Activated B cell treated with CpG ODN at 0.5 μM for 24 hours (primary cell): ENCODE results near the gene OPA1. TPM values are rescaled to one million over a fixed set of nuclear protein-coding genes. Genes with fewer than 3 reads are reported as not detected.

Source experiments
- ATAC-seq: fragments of 200-7000 bp; cut with Tn5 transposase; one replicate; pipeline ENCODE4 v1.10.0; 2021; ENCODE audit warnings: low read depth, mild to moderate bottlenecking, moderate library complexity
- CTCF ChIA-PET: fragments of 350-600 bp; sonication (Branson Sonifier 250); formaldehyde crosslinking; loops from one replicate; lab custom pipeline; 2021; ENCODE audit warnings: antibody characterized with exemption; lab: Charles Lee
- POLR2A ChIA-PET: fragments of 350-600 bp; sonication (Branson Sonifier 250); formaldehyde crosslinking; loops from one replicate; lab custom pipeline; 2021; ENCODE audit warnings: antibody characterized with exemption; lab: Charles Lee
- DNase-seq: peaks from one replicate; pipeline ENCODE4 v3.0.0; 2022
- H3K27ac Mint-ChIP-seq: one replicate; pipeline ENCODE4 v1.8.0; 2020; ENCODE audit warnings: mixed read lengths
- H3K27me3 Mint-ChIP-seq: one replicate; pipeline ENCODE4 v1.8.0; 2021; ENCODE audit warnings: mixed read lengths
- H3K36me3 Mint-ChIP-seq: one replicate; pipeline ENCODE4 v1.8.0; 2021; ENCODE audit warnings: low read depth, mixed read lengths
- H3K4me1 Mint-ChIP-seq: one replicate; pipeline ENCODE4 v1.8.0; 2021; ENCODE audit warnings: mixed read lengths
- H3K4me3 Mint-ChIP-seq: one replicate; pipeline ENCODE4 v1.8.0; 2020; ENCODE audit warnings: mild to moderate bottlenecking, mixed read lengths
- H3K9me3 Mint-ChIP-seq: one replicate; pipeline ENCODE4 v1.8.0; 2020; ENCODE audit warnings: mixed read lengths
- CTCF ChIP-seq: fragments of 200-600 bp; IDR thresholded peaks from one replicate; pipeline ENCODE4 v1.8.0; 2022; ENCODE audit warnings: antibody characterized with exemption, mild to moderate bottlenecking
- intact Hi-C: fragments of 100-400 bp; cut with micrococcal nuclease; formaldehyde crosslinking; loops from one replicate; pipeline ENCODE4 v1.15.1; 2024
- total RNA-seq: library from RNA; stranded (reverse); gene quantifications from 2 replicates; pipeline ENCODE4 v1.2.3, GENCODE V29; 2022

Gene OPA1
- total RNA-seq, 1 donor from 2014 or later, result 80.6 TPM

GRCh38 chr3:193641440-193641775 is 48.4 kb downstream of the OPA1 start:
- no peaks in the 10 kb centered on the region for H3K4me1 Mint-ChIP-seq
- H3K36me3 Mint-ChIP-seq, result peaks cover 44% of the 10 kb centered on the region
- no peak for ATAC-seq
- H3K4me3 Mint-ChIP-seq, result no peak overlapping the region
- intact Hi-C loops, result no loop called here
- ChIA-PET CTCF (interaction anchor here (0.7 kb wide), 1 partner anchor 12 kb away, joined by 3 read pairs; no protein-coding TSS in a partner anchor), POLR2A (interaction anchor here (0.6 kb wide), 1 partner anchor 49 kb away, joined by 3 read pairs; no protein-coding TSS in a partner anchor)
- H3K27ac Mint-ChIP-seq, result no peak overlapping the region
- no peaks in the 10 kb centered on the region for H3K9me3 Mint-ChIP-seq
- no peak for DNase-seq
- TF ChIP-seq CTCF, result no peak
- H3K27me3 Mint-ChIP-seq, result no peaks in the 10 kb centered on the region

- TF ChIP-seq CTCF, result no peak
- DNase-seq (no peak), ATAC-seq (no peak)
- no peak overlapping the region for H3K27ac Mint-ChIP-seq
- no peaks in the 10 kb centered on the region for H3K9me3 Mint-ChIP-seq
- H3K36me3 Mint-ChIP-seq, result peaks cover 78% of the 10 kb centered on the region
- H3K27me3 Mint-ChIP-seq, result no peaks in the 10 kb centered on the region
- CTCF ChIA-PET, result no interaction called here
- no peaks in the 10 kb centered on the region for H3K4me1 Mint-ChIP-seq
- POLR2A ChIA-PET, result no interaction called here
- intact Hi-C loops, result no loop called here
- H3K4me3 Mint-ChIP-seq, result no peak overlapping the region
Measured at GRCh38 chr3:193645806-193646205, 52.8 kb downstream of the OPA1 start.

GRCh38 chr3:193648542-193649076 is 55.6 kb downstream of the OPA1 start:
- DNase-seq (no peak), ATAC-seq (no peak)
- TF ChIP-seq CTCF, result no peak
- no peaks in the 10 kb centered on the region for H3K27me3 Mint-ChIP-seq
- intact Hi-C loops, result no loop called here
- H3K4me1 Mint-ChIP-seq, result no peaks in the 10 kb centered on the region
- CTCF ChIA-PET, result no interaction called here
- no peak overlapping the region for H3K4me3 Mint-ChIP-seq
- H3K9me3 Mint-ChIP-seq, result no peaks in the 10 kb centered on the region
- H3K27ac Mint-ChIP-seq, result no peak overlapping the region
- peaks cover 81% of the 10 kb centered on the region for H3K36me3 Mint-ChIP-seq
- POLR2A ChIA-PET, result no interaction called here

GRCh38 chr3:193650585-193650984 is 57.6 kb downstream of the OPA1 start:
- ChIA-PET CTCF (no interaction called here), POLR2A (no interaction called here)
- H3K4me1 Mint-ChIP-seq, result no peaks in the 10 kb centered on the region
- no peak overlapping the region for H3K4me3 Mint-ChIP-seq
- ATAC-seq (no peak), DNase-seq (no peak)
- no peak overlapping the region for H3K27ac Mint-ChIP-seq
- no peaks in the 10 kb centered on the region for H3K9me3 Mint-ChIP-seq
- no peak for TF ChIP-seq CTCF
- peaks cover 74% of the 10 kb centered on the region for H3K36me3 Mint-ChIP-seq
- intact Hi-C loops, result no loop called here
- H3K27me3 Mint-ChIP-seq, result no peaks in the 10 kb centered on the region

- ChIA-PET CTCF (interaction anchor here (1.0 to 2.2 kb wide), 2 partner anchors 10 to 660 kb away, joined by 3 to 6 read pairs; no protein-coding TSS in a partner anchor), POLR2A (no interaction called here)
- no peak for TF ChIP-seq CTCF
- H3K27ac Mint-ChIP-seq, result no peak overlapping the region
- DNase-seq (no peak), ATAC-seq (no peak)
- no peaks in the 10 kb centered on the region for H3K4me1 Mint-ChIP-seq
- intact Hi-C loops, result no loop called here
- no peaks in the 10 kb centered on the region for H3K9me3 Mint-ChIP-seq
- no peaks in the 10 kb centered on the region for H3K27me3 Mint-ChIP-seq
- no peak overlapping the region for H3K4me3 Mint-ChIP-seq
- H3K36me3 Mint-ChIP-seq, result peaks cover 70% of the 10 kb centered on the region
Measured at GRCh38 chr3:193655831-193656433, 62.9 kb downstream of the OPA1 start.
